BLaER1 (cell line): ENCODE measurements around the gene STARD7.

Experiments used
- H3K27ac ChIP-seq: shearing (Covaris generic); formaldehyde crosslinking; 2 replicates; pipeline ENCODE4 v1.8.1; 2022
- H3K27me3 ChIP-seq: shearing (Covaris generic); formaldehyde crosslinking; 2 replicates; pipeline ENCODE4 v1.8.1; 2022
- H3K36me3 ChIP-seq: shearing (Covaris generic); formaldehyde crosslinking; 2 replicates; pipeline ENCODE4 v1.8.1; 2022
- H3K4me1 ChIP-seq: shearing (Covaris generic); formaldehyde crosslinking; 2 replicates; pipeline ENCODE4 v1.8.1; 2022
- H3K4me2 ChIP-seq: shearing (Covaris generic); formaldehyde crosslinking; 2 replicates; pipeline ENCODE4 v1.8.1; 2022
- H3K4me3 ChIP-seq: shearing (Covaris generic); formaldehyde crosslinking; 2 replicates; pipeline ENCODE4 v1.8.1; 2022
- H3K9ac ChIP-seq: shearing (Covaris generic); formaldehyde crosslinking; 2 replicates; pipeline ENCODE4 v1.8.1; 2022
- H3K9me3 ChIP-seq: shearing (Covaris generic); formaldehyde crosslinking; 2 replicates; pipeline ENCODE4 v1.8.1; 2022
- H4K20me1 ChIP-seq: shearing (Covaris generic); formaldehyde crosslinking; 2 replicates; pipeline ENCODE4 v1.8.1; 2022
- Cebpa-rat ChIP-seq: shearing (Covaris generic); IDR thresholded peaks from 2 replicates; pipeline ENCODE4 v1.8.1; 2022

The STARD7 gene

DNA sequence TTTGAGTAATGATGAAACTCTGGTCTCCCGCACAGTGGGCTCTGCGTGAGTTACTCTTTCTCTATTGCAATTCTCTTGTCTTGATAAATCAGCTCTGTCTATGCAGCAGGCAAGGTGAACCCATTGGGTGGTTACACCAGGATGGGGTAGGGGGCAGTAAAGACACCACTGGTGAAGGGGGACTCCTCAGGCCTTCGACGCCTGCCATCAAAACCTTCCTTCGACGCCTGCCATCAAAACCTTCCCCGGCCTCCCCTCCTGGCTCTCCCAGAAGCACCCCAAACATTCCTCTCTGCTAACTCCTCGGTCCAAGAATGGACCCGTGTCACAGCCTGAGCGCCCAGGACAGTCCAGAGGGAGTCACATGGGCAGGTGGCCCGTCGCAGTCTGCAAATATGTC lies 4.8 kb upstream of the STARD7 start:
- H3K9me3 ChIP-seq, result no peaks in the 10 kb centered on the region
- H3K27ac ChIP-seq, result no peak overlapping the region
- H3K36me3 ChIP-seq, result peaks cover 3% of the 10 kb centered on the region; the same call in 1 of the 2 replicates
- no peaks in the 10 kb centered on the region for H4K20me1 ChIP-seq
- H3K9ac ChIP-seq, result no peak overlapping the region
- no peak for TF ChIP-seq Cebpa-rat
- no peaks in the 10 kb centered on the region for H3K27me3 ChIP-seq
- peaks cover 23% of the 10 kb centered on the region for H3K4me1 ChIP-seq
- H3K4me3 ChIP-seq, result no peak overlapping the region
- H3K4me2 ChIP-seq, result no peak overlapping the region

DNA sequence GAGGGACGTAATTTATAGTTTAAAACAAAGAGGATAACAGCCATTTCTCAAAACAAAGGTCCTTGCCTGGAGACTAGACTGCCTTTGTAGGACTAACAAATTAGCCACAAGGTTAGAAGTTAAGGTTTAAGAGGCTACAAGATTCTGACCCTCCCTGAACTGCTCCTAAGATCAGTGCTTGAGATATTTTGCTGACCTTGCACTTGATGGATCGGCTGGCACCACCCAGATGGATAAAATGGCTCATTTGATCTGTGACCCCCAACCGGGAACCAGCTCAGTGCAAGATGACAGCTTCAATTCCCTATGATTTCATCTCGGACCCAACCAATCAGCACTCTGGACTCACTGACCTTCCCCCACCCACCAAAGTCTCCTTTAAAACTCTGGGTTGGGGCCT lies 3.7 kb upstream of the STARD7 start:
- H4K20me1 ChIP-seq, result peaks cover 8% of the 10 kb centered on the region
- TF ChIP-seq Cebpa-rat, result no peak

DNA sequence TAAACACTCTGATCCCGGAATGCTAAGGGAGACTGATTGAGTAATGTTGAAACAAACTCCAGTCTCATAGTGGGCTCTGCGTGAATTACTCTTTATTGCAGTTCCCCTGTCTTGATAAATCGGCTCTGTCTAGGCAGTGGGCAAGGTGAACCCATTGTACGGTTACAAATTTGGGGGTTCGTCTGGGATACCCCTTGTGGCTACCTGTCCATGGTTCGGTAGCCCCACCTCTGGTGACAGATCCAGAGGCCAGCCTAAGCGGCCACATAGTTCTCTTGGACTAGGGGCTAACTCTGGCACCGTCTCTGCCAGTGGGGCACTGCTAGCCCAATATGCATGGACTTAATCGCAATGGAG lies 1.1 kb upstream of the STARD7 start:
- peak overlapping the region; percentile 97; the same call in 1 of the 2 replicates for H3K27ac ChIP-seq
- peaks cover 34% of the 10 kb centered on the region for H4K20me1 ChIP-seq
- H3K9me3 ChIP-seq, result no peaks in the 10 kb centered on the region
- peak overlapping the region; percentile 89 for H3K4me2 ChIP-seq
- TF ChIP-seq Cebpa-rat, result no peak
- peaks cover 52% of the 10 kb centered on the region for H3K4me1 ChIP-seq
- peak overlapping the region; percentile 93 for H3K4me3 ChIP-seq
- peak overlapping the region; percentile 97 for H3K9ac ChIP-seq
- peaks cover 7% of the 10 kb centered on the region; the same call in 1 of the 2 replicates for H3K36me3 ChIP-seq
- no peaks in the 10 kb centered on the region for H3K27me3 ChIP-seq

More for the DNA sequence above, 3.7 kb upstream of the STARD7 start:
- peaks cover 3% of the 10 kb centered on the region; the same call in 1 of the 2 replicates for H3K36me3 ChIP-seq
- H3K4me2 ChIP-seq, result no peak overlapping the region
- no peak overlapping the region for H3K9ac ChIP-seq
- H3K4me1 ChIP-seq, result peaks cover 26% of the 10 kb centered on the region
- H3K9me3 ChIP-seq, result no peaks in the 10 kb centered on the region
- H3K27ac ChIP-seq, result no peak overlapping the region
- H3K4me3 ChIP-seq, result no peak overlapping the region
- H3K27me3 ChIP-seq, result no peaks in the 10 kb centered on the region

DNA sequence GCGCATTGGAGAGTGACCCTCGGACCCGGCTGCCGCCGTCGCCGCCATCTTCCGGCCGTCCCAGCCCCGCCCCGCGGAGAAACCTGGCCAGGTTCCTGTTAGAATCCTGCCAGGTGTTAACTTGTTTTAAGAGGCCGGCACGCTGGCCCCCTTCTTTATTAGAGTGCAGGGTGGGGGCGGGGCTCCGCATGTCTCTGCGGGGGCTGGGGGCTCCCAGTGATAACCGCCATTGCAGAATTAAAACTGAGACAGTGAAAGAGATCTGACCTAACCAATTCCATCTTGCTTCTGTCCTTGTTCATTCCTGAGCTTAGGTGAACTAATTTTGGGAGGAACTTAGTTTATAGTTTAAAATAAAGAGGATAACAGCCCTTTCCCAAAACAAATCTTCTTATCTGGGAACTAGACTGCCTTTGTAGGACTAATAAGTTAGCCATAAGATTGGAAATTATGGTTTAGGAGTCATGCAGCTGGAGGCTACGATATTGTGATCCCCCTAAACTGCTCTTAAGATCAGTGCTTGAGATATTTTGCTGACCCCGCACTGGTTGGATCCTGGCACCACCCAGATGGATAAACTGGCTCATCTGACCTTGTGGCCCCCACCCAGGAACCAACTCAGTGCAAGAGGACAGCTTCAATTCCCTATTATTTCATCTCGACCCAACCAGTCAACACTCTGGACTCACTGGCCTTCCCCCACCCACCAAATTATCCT lies 543 bp upstream of the STARD7 start:
- Histone ChIP-seq H3K27ac (peak overlapping the region; percentile 97), H4K20me1 (peaks cover 39% of the 10 kb centered on the region), H3K4me3 (peak overlapping the region; percentile 93), H3K36me3 (peaks cover 9% of the 10 kb centered on the region), H3K9ac (peak overlapping the region; percentile 97), H3K4me1 (peaks cover 57% of the 10 kb centered on the region), H3K9me3 (no peaks in the 10 kb centered on the region), H3K4me2 (peak overlapping the region; percentile 89), H3K27me3 (no peaks in the 10 kb centered on the region)
- TF ChIP-seq Cebpa-rat, result no peak

DNA sequence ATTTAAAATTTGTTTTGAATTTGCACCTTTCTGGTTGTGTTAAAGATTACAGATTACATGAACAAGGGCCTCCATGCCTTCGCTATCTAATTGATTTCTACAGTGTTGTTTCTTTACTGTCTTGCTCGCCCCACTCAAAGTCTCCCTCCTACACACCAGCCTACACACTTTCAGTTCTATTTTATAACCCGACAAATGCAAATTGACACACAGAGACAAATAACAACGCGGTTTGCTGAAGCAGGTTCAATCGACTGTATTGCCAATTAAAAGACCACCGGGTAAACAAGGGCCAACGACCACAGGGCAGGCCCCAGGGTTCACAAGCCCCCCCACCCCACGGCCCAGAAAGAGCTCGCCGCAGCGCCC lies 869 bp downstream of the STARD7 start:
- peak overlapping the region; percentile 93 for H3K4me3 ChIP-seq
- H3K4me1 ChIP-seq, result peaks cover 72% of the 10 kb centered on the region
- H3K27ac ChIP-seq, result peak overlapping the region; percentile 97
- peak overlapping the region; percentile 89 for H3K4me2 ChIP-seq
- peaks cover 54% of the 10 kb centered on the region for H4K20me1 ChIP-seq
- H3K9ac ChIP-seq, result peak overlapping the region; percentile 97
- no peak for TF ChIP-seq Cebpa-rat
- H3K9me3 ChIP-seq, result no peaks in the 10 kb centered on the region
- no peaks in the 10 kb centered on the region for H3K27me3 ChIP-seq
- H3K36me3 ChIP-seq, result peaks cover 19% of the 10 kb centered on the region

DNA sequence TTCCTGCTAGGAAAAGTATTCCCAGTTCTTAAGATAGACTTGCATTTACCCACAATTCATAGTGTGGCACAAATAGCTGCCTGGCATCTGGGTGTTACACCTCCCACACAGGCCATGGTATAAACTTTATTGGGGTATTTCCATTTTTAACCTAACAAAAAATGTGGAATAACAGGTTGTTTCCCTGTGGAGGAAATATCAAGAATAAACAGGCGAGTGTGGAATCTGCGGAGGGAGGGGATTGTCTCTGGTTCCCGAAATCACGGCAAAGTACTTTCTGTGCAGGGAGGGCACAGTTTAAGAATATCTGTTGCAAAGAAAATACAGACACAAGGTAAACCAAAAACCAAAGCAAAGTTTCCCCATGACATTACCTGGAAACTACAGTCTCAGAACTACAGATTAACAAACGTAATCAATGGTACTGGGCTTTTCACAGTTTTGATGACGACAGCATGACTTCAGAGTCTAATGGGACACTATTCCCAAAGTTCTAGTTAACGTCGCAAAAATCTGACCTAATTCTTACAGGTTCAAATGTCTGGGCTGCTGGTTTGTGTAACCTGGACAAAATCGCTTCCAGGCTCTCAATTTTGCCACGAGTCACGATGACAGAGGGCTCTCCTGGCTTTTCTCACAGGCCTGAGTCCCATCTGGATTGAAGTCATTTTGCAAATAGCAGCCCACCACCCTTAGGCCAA lies 1.4 kb downstream of the STARD7 start:
- Histone ChIP-seq H4K20me1 (peaks cover 59% of the 10 kb centered on the region), H3K4me3 (peak overlapping the region; percentile 93), H3K27me3 (no peaks in the 10 kb centered on the region), H3K4me2 (peak overlapping the region; percentile 89), H3K9ac (peak overlapping the region; percentile 97), H3K9me3 (no peaks in the 10 kb centered on the region), H3K36me3 (peaks cover 24% of the 10 kb centered on the region), H3K4me1 (peaks cover 77% of the 10 kb centered on the region), H3K27ac (peak overlapping the region; percentile 97)
- TF ChIP-seq Cebpa-rat, result no peak

DNA sequence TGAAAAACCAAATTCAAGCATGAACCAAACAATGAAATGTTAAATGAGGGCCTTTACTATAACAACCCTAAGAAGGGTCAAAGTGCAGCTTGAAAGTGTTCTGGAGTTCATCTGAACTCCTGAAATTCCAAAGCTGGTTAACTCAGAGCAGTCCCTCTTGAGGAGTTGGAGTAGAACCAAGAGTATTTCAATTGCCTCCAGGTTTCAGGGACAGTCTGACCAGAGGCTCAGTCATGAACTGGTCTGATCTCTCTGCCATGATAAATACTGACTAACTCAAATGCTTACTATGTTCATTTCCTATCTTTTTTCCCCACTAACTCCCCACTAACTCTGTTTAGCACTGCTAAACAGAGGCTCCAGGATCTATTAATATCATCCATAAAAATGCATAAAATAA lies 2.7 kb downstream of the STARD7 start:
- Histone ChIP-seq H3K4me2 (peak overlapping the region; percentile 89), H3K27ac (no peak overlapping the region), H3K4me3 (peak overlapping the region; percentile 29; the same call in 1 of the 2 replicates), H3K9ac (0 out of 2 replicates have a peak overlapping the region, but pooled peaks have one; percentile 51), H4K20me1 (peaks cover 72% of the 10 kb centered on the region), H3K36me3 (peaks cover 24% of the 10 kb centered on the region), H3K27me3 (no peaks in the 10 kb centered on the region), H3K9me3 (no peaks in the 10 kb centered on the region), H3K4me1 (peaks cover 80% of the 10 kb centered on the region)
- TF ChIP-seq Cebpa-rat, result no peak

DNA sequence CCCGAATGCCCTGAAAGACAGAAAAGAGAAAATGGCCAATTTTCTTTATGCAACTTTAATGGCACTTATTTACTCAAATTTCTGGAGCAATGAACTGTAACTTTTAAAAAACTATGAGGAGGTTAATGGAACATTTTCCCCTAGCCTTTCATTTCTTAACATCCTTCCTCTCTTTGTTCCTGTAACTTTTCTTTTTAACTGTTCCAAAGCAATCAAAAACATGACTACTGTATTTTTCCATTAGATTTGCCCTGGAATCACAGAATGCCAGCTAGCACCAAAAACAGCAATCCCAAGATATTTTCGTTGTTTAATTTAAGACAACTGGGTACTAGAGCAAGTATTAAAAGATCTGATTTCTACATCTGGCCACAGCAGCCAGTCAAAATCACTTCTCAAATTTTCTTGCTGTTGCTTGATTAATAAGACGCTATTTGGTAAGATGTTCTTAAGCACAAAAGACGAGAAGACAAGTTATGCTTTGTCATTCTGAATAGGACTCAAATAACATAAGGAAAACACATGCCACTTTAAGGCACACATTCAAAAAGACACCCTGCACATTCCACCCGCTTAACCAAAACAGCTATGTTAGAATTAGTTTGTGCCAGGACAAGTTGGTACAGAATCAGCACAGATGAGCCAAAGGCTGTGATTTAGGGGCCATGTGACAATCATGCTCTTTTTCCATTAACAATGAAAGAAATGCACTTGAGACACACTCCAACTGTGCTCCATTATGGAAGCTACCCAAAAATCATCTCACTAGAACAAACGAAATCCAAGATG lies 3.6 kb downstream of the STARD7 start:
- Histone ChIP-seq H3K36me3 (peaks cover 27% of the 10 kb centered on the region), H4K20me1 (peaks cover 81% of the 10 kb centered on the region), H3K9ac (peak overlapping the region; percentile 17; the same call in 1 of the 2 replicates), H3K4me3 (no peak overlapping the region), H3K9me3 (no peaks in the 10 kb centered on the region), H3K4me1 (peaks cover 72% of the 10 kb centered on the region), H3K27me3 (no peaks in the 10 kb centered on the region), H3K4me2 (peak overlapping the region; percentile 89), H3K27ac (no peak overlapping the region)
- no peak for TF ChIP-seq Cebpa-rat

DNA sequence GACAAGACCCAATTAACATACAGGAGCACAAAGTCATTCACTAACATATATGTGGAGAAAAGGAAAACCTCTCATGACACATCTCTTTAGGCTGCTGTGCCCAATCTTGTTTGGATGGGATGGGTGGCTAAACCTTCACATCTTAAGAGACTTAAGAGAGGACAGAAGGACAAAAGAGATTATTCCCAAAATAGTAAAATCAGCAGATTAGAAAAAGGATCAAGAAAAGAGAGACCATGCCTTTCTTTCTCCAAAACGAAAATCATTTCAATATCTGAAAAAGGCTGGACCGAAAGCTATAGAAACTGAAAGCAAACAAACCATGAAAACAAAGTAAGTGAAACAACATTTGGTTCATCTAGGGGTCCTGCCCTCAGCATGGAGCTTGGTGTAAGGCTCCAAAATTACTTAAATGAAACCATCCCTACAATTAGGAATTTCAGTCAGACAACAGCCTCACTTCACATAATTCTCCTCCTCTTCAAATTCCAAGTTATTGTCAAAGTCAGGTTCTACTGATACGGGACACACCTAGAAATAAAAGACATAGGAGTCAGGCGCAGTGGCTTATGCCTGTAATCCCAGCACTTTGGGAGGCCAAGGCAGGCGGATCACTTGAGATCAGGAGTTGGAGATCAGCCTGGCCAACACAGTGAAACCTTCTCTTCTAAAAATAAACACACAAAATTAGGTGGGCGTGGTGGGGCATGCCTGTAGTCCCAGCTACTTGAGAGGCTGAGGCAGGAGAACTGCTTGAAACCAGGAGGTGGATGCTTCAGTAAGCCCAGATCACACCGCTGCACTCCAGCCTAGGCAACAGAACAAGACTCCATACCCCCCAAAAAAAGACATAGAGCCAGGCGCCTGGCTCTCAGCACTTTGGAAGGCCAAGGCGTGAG lies 5.2 kb downstream of the STARD7 start:
- H3K4me1 ChIP-seq, result peaks cover 63% of the 10 kb centered on the region
- TF ChIP-seq Cebpa-rat, result no peak

More for the DNA sequence above, 5.2 kb downstream of the STARD7 start:
- H3K36me3 ChIP-seq, result peaks cover 34% of the 10 kb centered on the region
- H3K27me3 ChIP-seq, result no peaks in the 10 kb centered on the region
- 0 out of 2 replicates have a peak overlapping the region, but pooled peaks have one; percentile 7 for H3K9ac ChIP-seq
- H3K4me2 ChIP-seq, result peak overlapping the region; percentile 45
- H4K20me1 ChIP-seq, result peaks cover 97% of the 10 kb centered on the region
- H3K4me3 ChIP-seq, result no peak overlapping the region
- no peaks in the 10 kb centered on the region for H3K9me3 ChIP-seq
- H3K27ac ChIP-seq, result no peak overlapping the region
